GM12891 (cell line): ENCODE measurements around the gene EGFL8.

Experiments used
- POLR2A ChIP-seq: IDR thresholded peaks from 2 replicates; pipeline ENCODE4 v1.6.1; 2011; ENCODE audit warnings: low read depth, low read length, control low read depth
- POLR2AphosphoS5 ChIP-seq: IDR thresholded peaks from 2 replicates; pipeline ENCODE4 v1.6.1; 2011; ENCODE audit warnings: low read depth, low read length, control low read depth
- SPI1 ChIP-seq: IDR thresholded peaks from 2 replicates; pipeline ENCODE4 v1.6.1; 2011; ENCODE audit warnings: low read depth, low read length, control low read depth
- TAF1 ChIP-seq: IDR thresholded peaks from 2 replicates; pipeline ENCODE4 v1.6.1; 2011; ENCODE audit warnings: low read depth, low read length, control low read depth

DNA sequence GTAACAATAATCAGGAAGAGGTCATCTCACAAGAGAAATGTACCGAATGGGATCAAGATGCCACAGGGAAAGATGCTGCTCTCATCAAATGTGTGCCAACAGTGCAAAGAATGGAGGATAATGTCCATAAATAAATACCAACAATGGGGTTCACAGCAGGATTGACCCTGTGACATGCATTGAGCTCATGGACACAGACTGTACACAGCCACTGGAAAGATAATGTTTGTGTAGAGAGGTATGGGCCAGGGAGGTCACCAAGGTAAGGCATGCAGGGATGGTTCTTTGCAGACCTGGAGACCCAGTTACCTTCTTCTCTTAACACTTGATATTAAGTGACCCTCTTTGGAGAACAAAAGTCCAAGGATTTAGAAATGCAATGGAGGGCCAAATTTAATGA lies 10.0 kb downstream of the EGFL8 start:
- TF ChIP-seq POLR2A = no peak
- no peak for TF ChIP-seq SPI1
- no peak for TF ChIP-seq POLR2AphosphoS5
- TF ChIP-seq TAF1 = no peak
